NT2/D1 (cell line): ENCODE measurements around the gene SELENOO.

ENCODE experiments used
- DNase-seq: peaks from one replicate; pipeline ENCODE4 v3.0.0-alpha.2; 2011; ENCODE audit warnings: low read depth, low spot score
- H3K27me3 ChIP-seq: 2 replicates; pipeline ENCODE4 v1.6.0; 2011; ENCODE audit warnings: mild to moderate bottlenecking; ENCODE audit not compliant: insufficient read length, insufficient read depth
- H3K36me3 ChIP-seq: 2 replicates; pipeline ENCODE4 v1.6.1; 2011; ENCODE audit warnings: mild to moderate bottlenecking, low read length, mixed read lengths; ENCODE audit not compliant: insufficient read depth, insufficient read length
- H3K4me1 ChIP-seq: 2 replicates; pipeline ENCODE4 v1.5.1; 2011; ENCODE audit not compliant: insufficient read depth, insufficient read length
- H3K4me3 ChIP-seq: 2 replicates; pipeline ENCODE4 v1.5.1; 2011; ENCODE audit warnings: low read depth; ENCODE audit not compliant: insufficient read length
- H3K9ac ChIP-seq: 2 replicates; pipeline ENCODE4 v1.6.0; 2011; ENCODE audit warnings: low read depth; ENCODE audit not compliant: insufficient read length
- H3K9me3 ChIP-seq: 2 replicates; pipeline ENCODE4 v1.5.1; 2011; ENCODE audit warnings: mild to moderate bottlenecking, low read length; ENCODE audit not compliant: insufficient read depth
- SUZ12 ChIP-seq: IDR thresholded peaks from 2 replicates; pipeline ENCODE4 v1.6.1; 2011; ENCODE audit not compliant: insufficient read length, insufficient read depth; ENCODE audit errors: extremely low read depth
- YY1 ChIP-seq: IDR thresholded peaks from 2 replicates; pipeline ENCODE4 v1.6.1; 2011; ENCODE audit not compliant: insufficient read length, insufficient read depth
- ZNF274 ChIP-seq: IDR thresholded peaks from 2 replicates; pipeline ENCODE4 v1.6.1; 2011; ENCODE audit warnings: mild to moderate bottlenecking, low read depth, low read length

SELENOO gene

DNA sequence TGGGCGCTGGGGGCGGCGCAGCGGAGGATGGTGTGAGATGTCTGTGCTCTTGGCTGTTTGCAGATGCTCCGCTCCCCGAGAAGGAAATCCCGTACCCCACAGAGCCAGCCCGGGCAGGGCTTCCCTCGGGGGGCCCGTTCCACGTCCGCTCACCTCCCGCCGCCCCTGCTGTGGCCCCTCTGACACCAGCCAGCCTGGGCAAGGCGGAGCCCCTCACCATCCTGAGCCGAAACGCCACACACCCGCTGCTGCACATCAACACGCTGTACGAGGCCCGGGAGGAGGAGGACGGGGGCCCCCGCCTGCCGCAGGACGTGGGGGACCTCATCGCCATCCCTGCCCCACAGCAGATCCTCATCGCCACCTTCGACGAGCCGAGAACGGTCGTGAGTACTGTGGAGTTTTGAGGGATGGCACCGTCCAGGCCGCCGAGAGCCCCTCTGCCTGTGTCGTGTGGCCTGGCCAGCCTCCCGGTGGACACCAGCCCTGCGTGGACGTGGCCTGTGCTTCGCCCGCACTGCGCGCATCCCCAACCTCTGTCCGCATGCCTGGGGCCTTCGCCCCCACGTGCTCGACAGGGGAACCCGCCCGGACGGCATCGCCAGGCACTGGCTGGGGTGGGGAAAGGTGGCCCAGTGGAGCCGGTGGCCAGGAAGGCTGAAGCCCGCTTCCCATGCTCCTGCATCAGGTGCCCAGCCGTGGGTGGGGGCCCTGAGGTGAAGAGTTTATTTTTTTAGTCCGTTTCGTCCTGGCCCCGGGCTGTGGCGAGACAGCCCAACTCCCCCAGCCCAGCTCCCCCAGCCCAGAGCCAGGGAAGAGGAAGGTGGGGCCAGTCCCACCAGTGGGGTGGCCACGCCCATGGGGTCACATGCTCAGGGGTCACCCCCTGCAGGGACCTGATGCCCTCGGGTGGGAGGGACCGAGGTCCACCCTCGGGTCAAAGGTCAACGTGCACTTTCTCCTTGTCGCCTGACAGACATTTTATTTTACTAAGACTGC lies 21.6 kb upstream of the SELENOO start:
- no peak for DNase-seq
- Histone ChIP-seq H3K9ac (no peak overlapping the region), H3K36me3 (no peaks in the 10 kb centered on the region), H3K27me3 (no peaks in the 10 kb centered on the region), H3K9me3 (no peaks in the 10 kb centered on the region), H3K4me1 (peaks cover 10% of the 10 kb centered on the region), H3K4me3 (no peak overlapping the region)
- no peak for TF ChIP-seq YY1
- no peak for TF ChIP-seq ZNF274
- no peak for TF ChIP-seq SUZ12

- H3K4me3 ChIP-seq: no peak overlapping the region
- H3K4me1 ChIP-seq: peaks cover 11% of the 10 kb centered on the region
- no peak overlapping the region for H3K9ac ChIP-seq
- no peak for DNase-seq
- no peaks in the 10 kb centered on the region for H3K27me3 ChIP-seq
- no peaks in the 10 kb centered on the region for H3K36me3 ChIP-seq
- H3K9me3 ChIP-seq: no peaks in the 10 kb centered on the region
- no peak for TF ChIP-seq SUZ12
- TF ChIP-seq ZNF274: no peak
- no peak for TF ChIP-seq YY1
Observed at GRCh38 chr22:50179937-50180726, 20.7 kb upstream of the SELENOO start.

GRCh38 chr22:50180727-50181521 lies 19.9 kb upstream of the SELENOO start:
- Histone ChIP-seq H3K4me1 (peaks cover 11% of the 10 kb centered on the region), H3K9ac (no peak overlapping the region), H3K9me3 (no peaks in the 10 kb centered on the region), H3K4me3 (no peak overlapping the region), H3K36me3 (no peaks in the 10 kb centered on the region), H3K27me3 (no peaks in the 10 kb centered on the region)
- no peak for DNase-seq
- no peak for TF ChIP-seq YY1
- TF ChIP-seq SUZ12: no peak
- TF ChIP-seq ZNF274: no peak

- peaks cover 13% of the 10 kb centered on the region for H3K4me1 ChIP-seq
- TF ChIP-seq ZNF274 (no peak), SUZ12 (no peak)
- DNase-seq: no peak
- no peak overlapping the region for H3K9ac ChIP-seq
- no peaks in the 10 kb centered on the region for H3K36me3 ChIP-seq
- no peak overlapping the region for H3K4me3 ChIP-seq
- no peaks in the 10 kb centered on the region for H3K27me3 ChIP-seq
- no peaks in the 10 kb centered on the region for H3K9me3 ChIP-seq
Observed at GRCh38 chr22:50182176-50183081, 18.4 kb upstream of the SELENOO start.

GRCh38 chr22:50183141-50183971 lies 17.5 kb upstream of the SELENOO start:
- Histone ChIP-seq H3K9me3 (no peaks in the 10 kb centered on the region), H3K9ac (no peak overlapping the region), H3K4me3 (no peak overlapping the region), H3K4me1 (peaks cover 14% of the 10 kb centered on the region), H3K36me3 (peaks cover 2% of the 10 kb centered on the region), H3K27me3 (no peaks in the 10 kb centered on the region)
- TF ChIP-seq YY1 (no peak), SUZ12 (no peak), ZNF274 (no peak)
- DNase-seq: no peak
